BLaER1 treated with 17β-estradiol and CSF1 and Interleukin-3, amounts not matched to agents 10 nM and 100 nM (cell line): ENCODE measurements around the gene NUP62.

Experiments
- H3K27ac ChIP-seq, 11 experiments: shearing (Covaris generic); formaldehyde crosslinking; 2 replicates each; pipeline ENCODE4 v1.8.1; 2022
- H3K27me3 ChIP-seq, 11 experiments: shearing (Covaris generic); formaldehyde crosslinking; 2 replicates each; pipeline ENCODE4 v1.8.1; 2022
- H3K36me3 ChIP-seq, 11 experiments: shearing (Covaris generic); formaldehyde crosslinking; 2 replicates each; pipeline ENCODE4 v1.8.1; 2022
- H3K4me1 ChIP-seq, 10 experiments: shearing (Covaris generic); formaldehyde crosslinking; 2 replicates each; pipeline ENCODE4 v1.8.1; 2022
- H3K4me2 ChIP-seq, 11 experiments: shearing (Covaris generic); formaldehyde crosslinking; 2 replicates each; pipeline ENCODE4 v1.8.1; 2022
- H3K4me3 ChIP-seq, 10 experiments: shearing (Covaris generic); formaldehyde crosslinking; 2 replicates each; pipeline ENCODE4 v1.8.1; 2022
- H3K9ac ChIP-seq, 11 experiments: shearing (Covaris generic); formaldehyde crosslinking; 2 replicates each; pipeline ENCODE4 v1.8.1; 2022
- H3K9me3 ChIP-seq, 11 experiments: shearing (Covaris generic); formaldehyde crosslinking; replicated peaks in 1 of 11; 2 replicates each; pipeline ENCODE4 v1.8.1; 2022
- H4K20me1 ChIP-seq, 11 experiments: shearing (Covaris generic); formaldehyde crosslinking; 2 replicates each; pipeline ENCODE4 v1.8.1; 2022
- Cebpa-rat ChIP-seq, 11 experiments: shearing (Covaris generic); IDR thresholded peaks; 2 replicates each; pipeline ENCODE4 v1.8.1; 2022

NUP62 gene

GRCh38 chr19:49877020-49877878, 52.1 kb downstream of the NUP62 start, which contains the start of the genes AKT1S1 and TBC1D17:
Gene AKT1S1, minus strand, starts transcription at chr19:49877355. Its CDS starts 4,060 bp downstream, at chr19:49873295.
Gene TBC1D17, plus strand, starts transcription at chr19:49877702. Its CDS starts 22 bp downstream, at chr19:49877724.
- Histone ChIP-seq H3K4me1 (peaks cover 28 to 76% (median 46%) of the 10 kb centered on the region in 10 experiments), H3K27ac (peak within 1 kb of the TSS; percentile 92 to 99 (median 98)), H3K9ac (peak within 1 kb of the TSS; percentile 93 to 98 (median 97)), H4K20me1 (peaks cover 0 to 5% (median 0%) of the 10 kb centered on the region in 11 experiments; a peak in 2 of 22 replicates), H3K27me3 (no peaks in the 10 kb centered on the region), H3K9me3 (no peaks in the 10 kb centered on the region; a peak in 1 of 22 replicates), H3K36me3 (peaks cover 21 to 56% (median 31%) of the 10 kb centered on the region in 11 experiments), H3K4me3 (peak within 1 kb of the TSS; percentile 80 to 99 (median 90)), H3K4me2 (peak within 1 kb of the TSS; percentile 83 to 99 (median 97))
- no peak for TF ChIP-seq Cebpa-rat (IDR thresholded peaks at IDR 0.05)

GRCh38 chr19:49876422-49877019, 52.8 kb downstream of the NUP62 start:
- Histone ChIP-seq H3K4me2 (peak overlapping the region; percentile 83 to 99 (median 97)), H3K4me3 (peak overlapping the region; percentile 80 to 99 (median 90)), H3K9me3 (no peaks in the 10 kb centered on the region), H4K20me1 (peaks cover 0 to 5% (median 0%) of the 10 kb centered on the region in 11 experiments; a peak in 1 of 22 replicates), H3K27me3 (no peaks in the 10 kb centered on the region), H3K27ac (peak overlapping the region; percentile 92 to 99 (median 98)), H3K36me3 (peaks cover 14 to 53% (median 25%) of the 10 kb centered on the region in 11 experiments; a peak in 21 of 22 replicates), H3K4me1 (peaks cover 28 to 76% (median 47%) of the 10 kb centered on the region in 10 experiments), H3K9ac (peak overlapping the region; percentile 93 to 98 (median 97))
- TF ChIP-seq Cebpa-rat (IDR thresholded peaks at IDR 0.05): peak in 2 of 11 experiments; percentile 34 to 48; a peak in 1 of 22 replicates

GRCh38 chr19:49875857-49876421, 53.4 kb downstream of the NUP62 start:
- H3K4me1 ChIP-seq: peaks cover 28 to 78% (median 51%) of the 10 kb centered on the region in 10 experiments
- peak overlapping the region; percentile 92 to 99 (median 98) for H3K27ac ChIP-seq
- peaks cover 9 to 53% (median 25%) of the 10 kb centered on the region in 11 experiments for H3K36me3 ChIP-seq
- peak overlapping the region; percentile 77 to 99 (median 97) for H3K4me2 ChIP-seq
- peak overlapping the region; percentile 93 to 98 (median 97) for H3K9ac ChIP-seq
- H3K9me3 ChIP-seq: no peaks in the 10 kb centered on the region
- no peaks in the 10 kb centered on the region for H3K27me3 ChIP-seq
- peak overlapping the region; percentile 80 to 99 (median 90) for H3K4me3 ChIP-seq
- H4K20me1 ChIP-seq: peaks cover 0 to under 1% (median 0%) of the 10 kb centered on the region in 11 experiments; a peak in 1 of 22 replicates
- TF ChIP-seq Cebpa-rat (IDR thresholded peaks at IDR 0.05): no peak

DNA sequence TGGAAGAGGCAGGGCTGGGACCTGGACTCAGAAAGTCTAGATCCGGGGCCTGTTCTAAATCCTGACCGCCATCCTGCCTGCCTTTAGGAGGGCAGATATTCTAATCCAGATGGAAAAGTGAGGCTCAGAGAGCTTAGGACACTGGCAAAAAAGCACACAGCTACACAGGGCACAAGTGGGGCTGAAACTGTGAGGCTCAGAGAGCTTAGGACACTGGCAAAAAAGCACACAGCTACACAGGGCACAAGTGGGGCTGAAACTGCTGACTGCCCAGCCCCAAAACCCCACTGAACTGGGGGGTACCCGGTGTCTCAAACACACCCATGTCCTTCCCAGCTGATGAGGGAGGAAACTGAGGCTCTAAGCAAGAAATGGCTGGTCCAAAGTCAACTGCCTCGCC, 54.1 kb downstream of the NUP62 start:
- no peaks in the 10 kb centered on the region; a peak in 1 of 22 replicates for H4K20me1 ChIP-seq
- H3K4me3 ChIP-seq: peak overlapping the region; percentile 80 to 99 (median 90); a peak in 19 of 20 replicates
- H3K4me1 ChIP-seq: peaks cover 35 to 78% (median 55%) of the 10 kb centered on the region in 10 experiments
- H3K27me3 ChIP-seq: no peaks in the 10 kb centered on the region
- H3K36me3 ChIP-seq: peaks cover 2 to 47% (median 21%) of the 10 kb centered on the region in 11 experiments
- peak overlapping the region; percentile 77 to 99 (median 97) for H3K4me2 ChIP-seq
- TF ChIP-seq Cebpa-rat (IDR thresholded peaks at IDR 0.05): no peak
- peak overlapping the region; percentile 92 to 99 (median 98) for H3K27ac ChIP-seq
- peak overlapping the region; percentile 93 to 98 (median 97) for H3K9ac ChIP-seq
- H3K9me3 ChIP-seq: no peaks in the 10 kb centered on the region

GRCh38 chr19:49874503-49875157, 54.7 kb downstream of the NUP62 start:
- Histone ChIP-seq H3K36me3 (peaks cover 0 to 42% (median 18%) of the 10 kb centered on the region in 11 experiments; a peak in 15 of 22 replicates), H3K27me3 (no peaks in the 10 kb centered on the region), H3K27ac (peak overlapping the region in 7 of 11 experiments; percentile 95 to 99 (median 98); a peak in 12 of 22 replicates), H3K4me1 (peaks cover 40 to 77% (median 59%) of the 10 kb centered on the region in 10 experiments), H4K20me1 (no peaks in the 10 kb centered on the region; a peak in 1 of 22 replicates), H3K4me2 (peak overlapping the region; percentile 77 to 99 (median 97); a peak in 20 of 22 replicates), H3K4me3 (peak overlapping the region in 4 of 10 experiments; percentile 86 to 94 (median 90); a peak in 8 of 20 replicates), H3K9me3 (no peaks in the 10 kb centered on the region), H3K9ac (peak overlapping the region; percentile 93 to 98 (median 97); a peak in 20 of 22 replicates)
- no peak for TF ChIP-seq Cebpa-rat (IDR thresholded peaks at IDR 0.05)

GRCh38 chr19:49873834-49874233, 55.5 kb downstream of the NUP62 start:
- peak overlapping the region; percentile 14 to 98 (median 96); a peak in 15 of 22 replicates for H3K9ac ChIP-seq
- no peaks in the 10 kb centered on the region for H3K9me3 ChIP-seq
- H3K36me3 ChIP-seq: peaks cover 0 to 40% (median 13%) of the 10 kb centered on the region in 11 experiments; a peak in 13 of 22 replicates
- H3K4me3 ChIP-seq: no peak overlapping the region
- H3K4me2 ChIP-seq: peak overlapping the region in 3 of 11 experiments; percentile 12 to 99 (median 99); a peak in 4 of 22 replicates
- H4K20me1 ChIP-seq: no peaks in the 10 kb centered on the region; a peak in 1 of 22 replicates
- H3K27me3 ChIP-seq: no peaks in the 10 kb centered on the region
- H3K27ac ChIP-seq: peak overlapping the region in 6 of 11 experiments; percentile 7 to 99 (median 30); a peak in 7 of 22 replicates
- H3K4me1 ChIP-seq: peaks cover 37 to 73% (median 56%) of the 10 kb centered on the region in 10 experiments
- no peak for TF ChIP-seq Cebpa-rat (IDR thresholded peaks at IDR 0.05)

GRCh38 chr19:49873129-49873521, 56.2 kb downstream of the NUP62 start:
- Histone ChIP-seq H3K4me3 (no peak overlapping the region), H3K9ac (peak overlapping the region in 10 of 11 experiments; percentile 14 to 98 (median 94); a peak in 10 of 22 replicates), H3K27me3 (no peaks in the 10 kb centered on the region), H3K9me3 (no peaks in the 10 kb centered on the region), H3K27ac (peak overlapping the region in 3 of 11 experiments; percentile 6 to 34 (median 15); a peak in 3 of 22 replicates), H4K20me1 (no peaks in the 10 kb centered on the region; a peak in 1 of 22 replicates), H3K4me1 (peaks cover 37 to 73% (median 56%) of the 10 kb centered on the region in 10 experiments), H3K36me3 (peaks cover 0 to 40% (median 13%) of the 10 kb centered on the region in 11 experiments; a peak in 13 of 22 replicates), H3K4me2 (peak overlapping the region in 1 of 11 experiments; percentile 99; a peak in 1 of 22 replicates)
- no peak for TF ChIP-seq Cebpa-rat (IDR thresholded peaks at IDR 0.05)
